HepG2 (cell line): ENCODE measurements around the gene LINC00237. TPM values are rescaled to one million over a fixed set of nuclear protein-coding genes. Genes with fewer than 3 reads are reported as not detected.

Source experiments
- ATAC-seq: fragments of 200-7000 bp; cut with Tn5 transposase; 3 replicates; pipeline ENCODE4 v1.9.1; 2020; ENCODE audit warnings: mild to moderate bottlenecking, moderate library complexity
- BruUV-seq: library from RNA; stranded (reverse); fragments of 400-500 nt; replicated peaks from 2 replicates; lab custom pipeline; 2021; lab: Mats Ljungman, UMichigan
- CTCF ChIA-PET: fragments of 300-600 bp; formaldehyde crosslinking; extraction: SDS; loops from one replicate; lab custom pipeline; 2021; ENCODE audit warnings: low total read pairs, inconsistent platforms, low intra/inter-chr PET ratio; lab: Yijun Ruan, JAX
- POLR2A ChIA-PET: fragments of 350-600 bp; sonication (Branson Sonifier 250); formaldehyde crosslinking; loops from one replicate; lab custom pipeline; 2020; ENCODE audit warnings: antibody characterized with exemption, inconsistent platforms; lab: Yijun Ruan, JAX
- DNase-seq: peaks from one replicate; pipeline ENCODE4 v3.0.0-alpha.2; 2015; ENCODE audit warnings: low spot score
- FAIRE-seq: peaks from 3 replicates; lab custom pipeline; 2011; peaks lifted over from hg19 to GRCh38; lab: Jason Lieb, UNC
- H2AFZ ChIP-seq: one replicate; pipeline ENCODE4 v1.6.1; 2011; ENCODE audit warnings: low read length, inconsistent platforms
- H3K27ac ChIP-seq: fragments of 300-600 bp; 3 replicates; pipeline ENCODE4 v1.8.0; 2011; ENCODE audit warnings: mixed run types, mild to moderate bottlenecking, mixed read lengths, low read length, inconsistent platforms; ENCODE audit not compliant: insufficient read depth; ENCODE audit errors: extremely low read length
- H3K27me3 ChIP-seq, 2 experiments: fragments of 200-600 bp in 1 of 2; 2 replicates in 1 of 2; 3 replicates in 1 of 2; pipeline versions ENCODE4 v1.6.0 to v1.8.0; 2011; ENCODE audit warnings: low read length in 2 of 2, mild to moderate bottlenecking in 2 of 2, moderate library complexity in 2 of 2, inconsistent platforms in 1 of 2; ENCODE audit not compliant: insufficient read depth in 2 of 2, control insufficient read depth in 1 of 2
- H3K36me3 ChIP-seq, 2 experiments: fragments of 200-600 bp in 1 of 2; replicated peaks in 1 of 2; 2 replicates in 1 of 2; 3 replicates in 1 of 2; pipeline versions ENCODE4 v1.5.1 to v1.8.0; 2011; ENCODE audit warnings: low read length in 2 of 2, inconsistent platforms in 1 of 2; ENCODE audit not compliant: insufficient read depth in 2 of 2, control insufficient read depth in 1 of 2
- H3K4me1 ChIP-seq: 2 replicates; pipeline ENCODE4 v1.5.1; 2012; ENCODE audit warnings: low read length, inconsistent platforms; ENCODE audit not compliant: insufficient read depth
- H3K4me2 ChIP-seq: 2 replicates; pipeline ENCODE4 v1.6.0; 2011; ENCODE audit warnings: low read depth, low read length, inconsistent platforms
- H3K4me3 ChIP-seq, 3 experiments: fragments of 200-600 bp in 1 of 3; sonication (generic), shearing (Covaris generic) in 1 of 3; replicated peaks in 1 of 3; 2 replicates each; pipeline ENCODE4 v1.5.1; 2011 to 2016; ENCODE audit warnings: low read length in 3 of 3, inconsistent platforms in 2 of 3, low read depth in 2 of 3, mild to moderate bottlenecking in 2 of 3, control low read depth in 1 of 3, mixed read lengths in 1 of 3; ENCODE audit not compliant: insufficient read depth in 1 of 3
- H3K79me2 ChIP-seq: one replicate; pipeline ENCODE4 v1.6.1; 2011; ENCODE audit warnings: low read length, inconsistent platforms; ENCODE audit not compliant: insufficient read depth
- H3K9ac ChIP-seq: 2 replicates; pipeline ENCODE4 v1.6.0; 2011; ENCODE audit warnings: mild to moderate bottlenecking, low read depth, low read length, inconsistent platforms; ENCODE audit not compliant: insufficient read depth
- H3K9me3 ChIP-seq: 2 replicates; pipeline ENCODE4 v1.5.1; 2012; ENCODE audit warnings: mild to moderate bottlenecking, low read length
- H4K20me1 ChIP-seq: 2 replicates; pipeline ENCODE4 v1.6.0; 2011; ENCODE audit warnings: inconsistent platforms, mild to moderate bottlenecking, low read length, moderate library complexity; ENCODE audit not compliant: insufficient read depth
- CEBPG ChIP-seq: IDR thresholded peaks from 2 replicates; pipeline ENCODE4 v1.6.1; 2016
- DNMT1 ChIP-seq: sonication (generic); formaldehyde crosslinking; IDR thresholded peaks from 2 replicates; pipeline ENCODE4 v1.5.1; 2020; ENCODE audit warnings: mild to moderate bottlenecking, missing genetic modification reagents
- PCBP1 ChIP-seq: fragments of 200-400 bp; formaldehyde crosslinking; IDR thresholded peaks from 2 replicates; pipeline ENCODE4 v1.6.1; 2017; ENCODE audit warnings: mild to moderate bottlenecking, low read depth, low read length, borderline replicate concordance
- WGBS: methylation state at CpG from one replicate; pipeline ENCODE4 v1.1.6; 2017; ENCODE audit warnings: low lambda C conversion rate; 5-methylcytosine and 5-hydroxymethylcytosine counted together
- in situ Hi-C: cut with HindIII; loops from 2 replicates; pipeline ENCODE4 v1.10.0; 2017; ENCODE audit warnings: low pct_unique_long_range_greater_than_20kb; ENCODE audit not compliant: extremely low pct_ligation_motif_present
- intact Hi-C: fragments of 100-400 bp; cut with micrococcal nuclease; formaldehyde crosslinking; loops from one replicate; pipeline ENCODE4 v1.10.0; 2022; ENCODE audit not compliant: unreplicated experiment
- polyA plus RNA-seq, 8 experiments: library from polyadenylated mRNA; depleted of rRNA in 3 of 8; stranded (reverse) in 7 of 8; unstranded in 1 of 8; fragments of >200 nt; fragmentation: Illumina TruSeq in 4 of 8; extraction: Trizol in 4 of 8; gene quantifications; 2 replicates each; pipeline versions ENCODE4 v1.2.1 to v1.2.3, GENCODE V29; 2011 to 2016; ENCODE audit warnings: low read depth in 4 of 8, missing spikeins in 1 of 8, mixed read lengths in 1 of 8; ENCODE audit not compliant: insufficient read depth in 1 of 8
- total RNA-seq, 5 experiments: library from RNA; depleted of rRNA; stranded (reverse); fragments of >200 nt; fragmentation: Illumina TruSeq; extraction: Trizol; gene quantifications; 2 replicates each; pipeline ENCODE4 v1.2.3, GENCODE V29; 2016; ENCODE audit warnings: low read depth in 1 of 5
- TF ChIP-seq, protein P1 (sequence below): sonication (generic); formaldehyde crosslinking; IDR thresholded peaks from 2 replicates; pipeline ENCODE4 v1.4.0; 2020; ENCODE audit warnings: missing genetic modification reagents

LINC00237 gene
- total and polyA plus RNA-seq, 2 of the 13 experiments (the other 11 are each of a cell fraction or from before 2014, with no cell fraction given): not detected

DNA sequence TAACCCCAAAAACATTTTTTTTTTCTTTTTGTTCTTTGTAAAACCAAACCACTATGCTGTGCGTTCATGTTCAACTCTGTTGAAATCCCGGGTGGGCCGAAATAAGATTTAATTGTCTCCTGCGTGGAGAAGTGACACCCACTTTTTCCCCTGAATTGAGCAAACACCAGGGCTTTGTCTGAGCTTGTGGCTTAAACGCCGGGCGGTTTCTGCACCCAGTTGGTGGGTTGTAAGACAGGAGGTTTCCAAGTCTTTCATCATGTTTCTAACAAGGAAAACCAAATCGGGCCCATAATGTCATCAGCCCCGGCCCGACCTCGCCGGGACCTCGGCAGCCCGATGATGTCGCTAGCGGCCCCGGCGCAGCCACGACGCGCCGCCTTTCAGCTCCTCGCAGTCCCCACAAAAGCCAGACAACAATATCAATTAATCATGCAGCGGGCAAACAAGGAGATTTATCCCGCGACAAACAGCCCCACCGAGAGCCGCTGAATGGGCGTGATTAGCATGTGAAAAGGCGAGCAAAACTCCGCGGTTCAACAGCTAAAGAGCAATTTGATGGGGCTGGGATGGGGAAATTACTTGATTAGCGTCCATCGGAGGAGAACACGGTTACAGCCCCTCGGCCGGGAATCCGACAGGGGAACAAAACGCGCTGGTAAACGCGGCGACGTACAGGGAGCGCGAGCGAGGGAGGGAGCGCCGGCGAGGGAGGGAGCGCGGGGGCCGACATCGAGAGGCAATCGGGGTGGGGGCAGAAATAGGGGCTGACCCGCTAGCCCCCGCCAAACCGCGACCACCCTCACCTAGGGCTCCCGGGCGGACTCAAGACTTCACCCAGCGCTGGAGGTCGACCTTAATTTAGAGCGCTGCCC, 5.3 kb downstream of the LINC00237 start:
- no peaks in the 10 kb centered on the region for H3K27me3 ChIP-seq
- DNase-seq: no peak

More for the DNA sequence above, 5.3 kb downstream of the LINC00237 start:
- Histone ChIP-seq H3K9ac (no peak overlapping the region), H3K9me3 (no peaks in the 10 kb centered on the region), H3K4me2 (no peak overlapping the region)
- in situ Hi-C loops: no loop called here
- TF ChIP-seq, protein P1, sequence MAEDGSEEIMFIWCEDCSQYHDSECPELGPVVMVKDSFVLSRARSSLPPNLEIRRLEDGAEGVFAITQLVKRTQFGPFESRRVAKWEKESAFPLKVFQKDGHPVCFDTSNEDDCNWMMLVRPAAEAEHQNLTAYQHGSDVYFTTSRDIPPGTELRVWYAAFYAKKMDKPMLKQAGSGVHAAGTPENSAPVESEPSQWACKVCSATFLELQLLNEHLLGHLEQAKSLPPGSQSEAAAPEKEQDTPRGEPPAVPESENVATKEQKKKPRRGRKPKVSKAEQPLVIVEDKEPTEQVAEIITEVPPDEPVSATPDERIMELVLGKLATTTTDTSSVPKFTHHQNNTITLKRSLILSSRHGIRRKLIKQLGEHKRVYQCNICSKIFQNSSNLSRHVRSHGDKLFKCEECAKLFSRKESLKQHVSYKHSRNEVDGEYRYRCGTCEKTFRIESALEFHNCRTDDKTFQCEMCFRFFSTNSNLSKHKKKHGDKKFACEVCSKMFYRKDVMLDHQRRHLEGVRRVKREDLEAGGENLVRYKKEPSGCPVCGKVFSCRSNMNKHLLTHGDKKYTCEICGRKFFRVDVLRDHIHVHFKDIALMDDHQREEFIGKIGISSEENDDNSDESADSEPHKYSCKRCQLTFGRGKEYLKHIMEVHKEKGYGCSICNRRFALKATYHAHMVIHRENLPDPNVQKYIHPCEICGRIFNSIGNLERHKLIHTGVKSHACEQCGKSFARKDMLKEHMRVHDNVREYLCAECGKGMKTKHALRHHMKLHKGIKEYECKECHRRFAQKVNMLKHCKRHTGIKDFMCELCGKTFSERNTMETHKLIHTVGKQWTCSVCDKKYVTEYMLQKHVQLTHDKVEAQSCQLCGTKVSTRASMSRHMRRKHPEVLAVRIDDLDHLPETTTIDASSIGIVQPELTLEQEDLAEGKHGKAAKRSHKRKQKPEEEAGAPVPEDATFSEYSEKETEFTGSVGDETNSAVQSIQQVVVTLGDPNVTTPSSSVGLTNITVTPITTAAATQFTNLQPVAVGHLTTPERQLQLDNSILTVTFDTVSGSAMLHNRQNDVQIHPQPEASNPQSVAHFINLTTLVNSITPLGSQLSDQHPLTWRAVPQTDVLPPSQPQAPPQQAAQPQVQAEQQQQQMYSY: no peak
- TF ChIP-seq PCBP1 (0 out of 2 replicates have a peak, but pooled peaks have one; percentile 57), CEBPG (CRISPR knock-in tag) (no peak), DNMT1 (CRISPR knock-in tag) (0 out of 2 replicates have a peak, but pooled peaks have one; percentile 14)
- TF ChIP-seq, all 625 proteins: peak for 2
- Histone ChIP-seq H4K20me1 (no peaks in the 10 kb centered on the region), H3K27ac (no peak overlapping the region), H2AFZ (no peak overlapping the region), H3K79me2 (no peaks in the 10 kb centered on the region), H3K4me1 (peaks cover 30% of the 10 kb centered on the region), H3K4me3 (no peak overlapping the region), H3K36me3 (no peaks in the 10 kb centered on the region)
- ChIA-PET CTCF (no interaction called here), POLR2A (no interaction called here)
- 93% methylated on average over 64 of the region's 64 CpGs for WGBS
- no peak for ATAC-seq
- intact Hi-C loops: no loop called here
- no TSS peak for BruUV-seq
- no peak for FAIRE-seq
